GM23338 (cell line): ENCODE results near the gene UBQLN2. TPM values are rescaled to one million over a fixed set of nuclear protein-coding genes. Genes with fewer than 3 reads are reported as not detected.

Source experiments
- ATAC-seq: fragments of 200-7000 bp; cut with Tn5 transposase; 3 replicates; pipeline ENCODE4 v1.9.1; 2020
- DNase-seq: peaks from one replicate; pipeline ENCODE4 v3.0.0-alpha.2; 2015; ENCODE audit warnings: low spot score
- H2AFZ ChIP-seq: fragments of 200-600 bp; sonication (generic); 2 replicates; pipeline ENCODE4 v1.8.0; 2016; ENCODE audit warnings: antibody characterized with exemption, mild to moderate bottlenecking, moderate library complexity
- H3F3A ChIP-seq: fragments of 200-600 bp; sonication (generic); replicated peaks from 2 replicates; pipeline ENCODE4 v1.8.0; 2017; ENCODE audit warnings: antibody characterized with exemption, mixed run types, low read depth
- H3K27ac ChIP-seq: fragments of 200-600 bp; sonication (generic); 2 replicates; pipeline ENCODE4 v1.6.1; 2016; ENCODE audit warnings: low read depth
- H3K27me3 ChIP-seq: fragments of 200-600 bp; sonication (generic); 2 replicates; pipeline ENCODE4 v1.8.0; 2016; ENCODE audit warnings: mild to moderate bottlenecking, mixed run types, moderate library complexity; ENCODE audit not compliant: insufficient read depth
- H3K36me3 ChIP-seq: fragments of 200-600 bp; sonication (generic); 2 replicates; pipeline ENCODE4 v1.8.0; 2016; ENCODE audit warnings: mild to moderate bottlenecking; ENCODE audit not compliant: insufficient read depth
- H3K4me1 ChIP-seq: fragments of 200-600 bp; sonication (generic); 2 replicates; pipeline ENCODE4 v1.8.0; 2016; ENCODE audit warnings: mild to moderate bottlenecking, moderate library complexity; ENCODE audit not compliant: insufficient read depth
- H3K4me2 ChIP-seq: fragments of 200-600 bp; sonication (generic); 2 replicates; pipeline ENCODE4 v1.7.1; 2017; ENCODE audit warnings: mixed run types
- H3K4me3 ChIP-seq: fragments of 200-600 bp; sonication (generic); 2 replicates; pipeline ENCODE4 v1.6.1; 2016; ENCODE audit warnings: mixed run types
- H3K79me2 ChIP-seq: fragments of 200-600 bp; sonication (generic); replicated peaks from 2 replicates; pipeline ENCODE4 v1.8.0; 2017; ENCODE audit warnings: mild to moderate bottlenecking; ENCODE audit not compliant: insufficient read depth
- H3K9me2 ChIP-seq: fragments of 200-600 bp; sonication (generic); 2 replicates; pipeline ENCODE4 v1.8.0; 2017; ENCODE audit not compliant: insufficient read depth
- H4K20me1 ChIP-seq: fragments of 200-600 bp; sonication (generic); replicated peaks from 2 replicates; pipeline ENCODE4 v1.8.0; 2017; ENCODE audit warnings: mild to moderate bottlenecking; ENCODE audit not compliant: insufficient read depth
- H3K27ac Mint-ChIP-seq: 2 replicates; pipeline ENCODE4 v1.8.0; 2020; ENCODE audit warnings: inconsistent platforms, mild to moderate bottlenecking, moderate library complexity, mixed read lengths
- H3K27me3 Mint-ChIP-seq: 3 replicates; pipeline ENCODE4 v1.8.0; 2022; ENCODE audit warnings: low read depth, mild to moderate bottlenecking, moderate library complexity, mixed read lengths, inconsistent platforms; ENCODE audit not compliant: insufficient read depth, poor library complexity
- H3K36me3 Mint-ChIP-seq: 3 replicates; pipeline ENCODE4 v1.8.0; 2021; ENCODE audit warnings: low read depth, mild to moderate bottlenecking, inconsistent platforms, moderate library complexity, mixed read lengths
- H3K4me1 Mint-ChIP-seq: 3 replicates; pipeline ENCODE4 v1.8.0; 2020; ENCODE audit warnings: mild to moderate bottlenecking, inconsistent platforms, mixed read lengths
- H3K4me3 Mint-ChIP-seq: 3 replicates; pipeline ENCODE4 v1.8.0; 2021; ENCODE audit warnings: moderate library complexity, mild to moderate bottlenecking, inconsistent platforms, mixed read lengths
- H3K9me3 Mint-ChIP-seq: 3 replicates; pipeline ENCODE4 v1.8.0; 2020; ENCODE audit warnings: moderate library complexity, mild to moderate bottlenecking, inconsistent platforms, mixed read lengths
- CREB1 ChIP-seq: fragments of 250-450 bp; sonication (Bioruptor Pico); IDR thresholded peaks from 2 replicates; pipeline ENCODE4 v1.5.0; 2020; ENCODE audit warnings: low read depth, mild to moderate bottlenecking, moderate library complexity
- CTCF ChIP-seq, 2 experiments: fragments of 200-600 bp in 1 of 2; sonication (generic) in 1 of 2; conservative IDR thresholded peaks; 2 replicates each; pipeline versions ENCODE4 v1.5.1 to v1.6.1; 2016 to 2017; ENCODE audit warnings: antibody characterized with exemption in 2 of 2, low read depth in 2 of 2, mild to moderate bottlenecking in 2 of 2, moderate library complexity in 1 of 2
- ETS1 ChIP-seq: IDR thresholded peaks from 2 replicates; pipeline ENCODE4 v1.6.1; 2016; ENCODE audit warnings: antibody characterized with exemption
- EZH2phosphoT487 ChIP-seq: fragments of 200-600 bp; sonication (generic); IDR thresholded peaks from one replicate; pipeline ENCODE4 v1.8.1; 2018; ENCODE audit warnings: antibody characterized with exemption; ENCODE audit not compliant: unreplicated experiment
- REST ChIP-seq: IDR thresholded peaks from one replicate; pipeline ENCODE4 v1.6.1; 2018; ENCODE audit warnings: antibody characterized with exemption; ENCODE audit not compliant: unreplicated experiment
- ZNF114 ChIP-seq: fragments of 250-450 bp; sonication (Bioruptor Pico); IDR thresholded peaks from 2 replicates; pipeline ENCODE4 v1.5.0; 2020; ENCODE audit warnings: mild to moderate bottlenecking, moderate library complexity
- ZNF462 ChIP-seq: fragments of 250-450 bp; sonication (Bioruptor Pico); IDR thresholded peaks from 2 replicates; pipeline ENCODE4 v1.5.0; 2020; ENCODE audit warnings: mild to moderate bottlenecking, moderate library complexity
- polyA plus RNA-seq: library from polyadenylated mRNA; unstranded; fragments of >200 nt; fragmentation: Nextera tagmentation; extraction: Ambion mirVana; gene quantifications from 2 replicates; pipeline ENCODE4 v1.2.1, GENCODE V29; 2016
- total RNA-seq: library from RNA; depleted of rRNA; stranded (reverse); fragments of >200 nt; shearing (Covaris generic); gene quantifications from 2 replicates; pipeline ENCODE4 v1.2.3, GENCODE V29; 2014

UBQLN2 gene
- total and polyA plus RNA-seq, 2 experiments from 2014 or later: 21.8 to 35.7 TPM

GRCh38 chrX:56574861-56575260 lies 11.4 kb downstream of the UBQLN2 start:
- Mint-ChIP-seq H3K4me3 (no peak overlapping the region), H3K27me3 (no peaks in the 10 kb centered on the region), H3K9me3 (no peaks in the 10 kb centered on the region), H3K4me1 (no peaks in the 10 kb centered on the region), H3K36me3 (peaks cover 4% of the 10 kb centered on the region; the same call in 1 of the 3 replicates), H3K27ac (no peak overlapping the region)
- no peak overlapping the region for H3K27ac ChIP-seq
- H3K4me1 ChIP-seq: no peaks in the 10 kb centered on the region
- ATAC-seq: no peak
- no peaks in the 10 kb centered on the region for H3K9me2 ChIP-seq
- no peaks in the 10 kb centered on the region; the same call in 1 of the 2 replicates for H4K20me1 ChIP-seq
- no peaks in the 10 kb centered on the region for H3F3A ChIP-seq
- TF ChIP-seq ZNF462 (CRISPR knock-in tag): no peak
- no peaks in the 10 kb centered on the region for H3K27me3 ChIP-seq
- DNase-seq: no peak
- H3K79me2 ChIP-seq: no peaks in the 10 kb centered on the region; the same call in 1 of the 2 replicates
- no peak overlapping the region for H3K4me2 ChIP-seq
- H3K4me3 ChIP-seq: no peak overlapping the region
- no peak overlapping the region for H2AFZ ChIP-seq
- no peaks in the 10 kb centered on the region for H3K36me3 ChIP-seq

- peaks cover 3% of the 10 kb centered on the region; the same call in 1 of the 2 replicates for H3K79me2 ChIP-seq
- no peak overlapping the region for H2AFZ ChIP-seq
- H3K4me2 ChIP-seq: no peak overlapping the region
- Mint-ChIP-seq H3K27me3 (no peaks in the 10 kb centered on the region), H3K9me3 (no peaks in the 10 kb centered on the region; the same call in 1 of the 3 replicates), H3K36me3 (peaks cover 8% of the 10 kb centered on the region; the same call in 2 of the 3 replicates), H3K4me3 (no peak overlapping the region), H3K27ac (no peak overlapping the region), H3K4me1 (no peaks in the 10 kb centered on the region)
- no peaks in the 10 kb centered on the region; the same call in 1 of the 2 replicates for H4K20me1 ChIP-seq
- H3F3A ChIP-seq: no peaks in the 10 kb centered on the region
- H3K4me3 ChIP-seq: no peak overlapping the region
- DNase-seq: no peak
- H3K4me1 ChIP-seq: no peaks in the 10 kb centered on the region
- no peaks in the 10 kb centered on the region for H3K27me3 ChIP-seq
- no peaks in the 10 kb centered on the region for H3K36me3 ChIP-seq
- no peak for ATAC-seq
- H3K9me2 ChIP-seq: no peaks in the 10 kb centered on the region
- no peak overlapping the region for H3K27ac ChIP-seq
- TF ChIP-seq REST (no peak), ETS1 (no peak), EZH2phosphoT487 (no peak), CTCF (conservative IDR thresholded peaks at IDR 0.05; ENCODE audit: low read depth in 2 of 2) (no peak), ZNF114 (CRISPR knock-in tag) (no peak), CREB1 (CRISPR knock-in tag) (no peak)
Measured at GRCh38 chrX:56576721-56577120, 13.3 kb downstream of the UBQLN2 start.
